Activated T-cell treated with anti-CD3 and anti-CD28 coated beads for 1 hour (primary cell): ENCODE results near the gene PRKN.

Source experiments
- DNase-seq: peaks from one replicate; pipeline ENCODE4 v3.0.0-alpha.2; 2020; ENCODE audit warnings: low read depth

The PRKN gene

DNA sequence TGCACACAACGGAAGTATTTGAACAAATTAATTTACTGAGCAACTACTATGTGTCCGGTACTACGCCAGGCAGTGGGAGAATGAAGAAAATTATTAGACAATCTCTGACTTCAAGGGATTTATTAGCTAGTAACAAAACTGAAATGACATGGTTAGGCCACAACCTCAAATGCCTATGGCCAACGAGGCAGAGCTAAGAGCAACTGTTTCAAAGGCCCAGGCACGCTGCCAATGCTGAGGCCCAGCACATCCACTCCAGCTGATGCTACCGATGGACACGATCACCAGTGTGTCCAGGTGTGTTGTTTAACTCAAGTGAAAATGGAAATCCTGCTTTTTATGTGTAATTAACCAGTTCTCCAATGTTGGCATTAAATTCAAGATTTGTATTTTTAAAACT lies 420.9 kb downstream of the PRKN start:
- no peak for DNase-seq

DNA sequence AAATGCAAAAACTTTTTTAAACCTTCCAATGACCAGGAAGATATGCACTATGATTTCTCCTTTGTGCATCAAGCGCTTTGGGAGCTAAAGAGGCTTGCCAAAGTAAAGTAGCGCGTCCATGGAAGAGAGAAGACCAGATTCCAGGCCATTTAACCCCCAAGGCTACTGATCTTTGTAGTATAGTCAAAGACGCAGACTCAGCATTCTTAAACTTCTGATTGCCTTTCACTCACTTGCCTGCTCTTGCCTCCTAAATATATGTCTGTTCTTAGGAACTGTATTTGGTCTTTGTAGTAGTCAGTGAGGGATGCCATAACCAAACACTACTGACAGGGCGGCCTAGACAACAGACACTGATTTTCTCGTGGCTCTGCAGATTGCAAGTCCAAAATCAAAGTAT lies 426.4 kb downstream of the PRKN start:
- no peak for DNase-seq

DNA sequence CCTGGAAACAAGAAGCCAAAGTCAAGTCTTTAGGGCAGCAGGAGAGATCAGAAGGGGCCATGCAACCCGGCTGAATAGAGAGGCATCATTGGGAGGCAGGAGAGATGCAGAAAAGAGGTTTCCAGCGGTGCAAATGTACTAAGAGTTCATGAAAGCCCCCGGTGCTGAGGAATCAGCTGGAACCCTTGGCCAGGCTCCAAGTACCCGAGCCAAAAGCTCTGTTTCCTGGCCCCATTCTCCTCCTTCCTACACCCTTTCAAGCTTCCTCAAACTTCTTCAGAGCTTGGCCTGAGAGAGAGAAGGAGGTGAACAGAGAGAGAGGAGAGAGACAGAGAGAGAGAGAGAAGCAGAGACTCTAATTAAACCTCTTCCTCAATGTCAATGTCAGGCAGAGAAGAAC lies 433.5 kb downstream of the PRKN start:
- DNase-seq: no peak

DNA sequence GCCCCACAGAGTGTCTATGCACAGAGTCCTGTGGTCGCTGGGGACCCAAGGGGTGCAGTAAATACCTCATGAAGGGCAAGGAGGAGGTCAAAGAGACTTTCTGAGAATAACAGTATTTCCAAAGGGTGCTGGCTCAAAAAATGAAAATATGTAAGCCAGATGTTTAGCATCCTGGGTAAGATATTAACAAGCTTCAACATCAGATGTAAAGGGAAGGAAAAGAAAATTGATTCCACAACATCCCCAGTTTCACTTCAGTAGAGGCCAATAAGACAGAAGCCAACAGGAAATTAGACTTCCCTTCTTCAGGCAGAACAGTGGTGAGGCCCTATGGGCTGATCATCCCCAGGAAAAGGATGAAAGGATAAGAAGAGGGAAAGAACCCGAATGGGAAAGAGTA lies 434.7 kb downstream of the PRKN start:
- DNase-seq: no peak

DNA sequence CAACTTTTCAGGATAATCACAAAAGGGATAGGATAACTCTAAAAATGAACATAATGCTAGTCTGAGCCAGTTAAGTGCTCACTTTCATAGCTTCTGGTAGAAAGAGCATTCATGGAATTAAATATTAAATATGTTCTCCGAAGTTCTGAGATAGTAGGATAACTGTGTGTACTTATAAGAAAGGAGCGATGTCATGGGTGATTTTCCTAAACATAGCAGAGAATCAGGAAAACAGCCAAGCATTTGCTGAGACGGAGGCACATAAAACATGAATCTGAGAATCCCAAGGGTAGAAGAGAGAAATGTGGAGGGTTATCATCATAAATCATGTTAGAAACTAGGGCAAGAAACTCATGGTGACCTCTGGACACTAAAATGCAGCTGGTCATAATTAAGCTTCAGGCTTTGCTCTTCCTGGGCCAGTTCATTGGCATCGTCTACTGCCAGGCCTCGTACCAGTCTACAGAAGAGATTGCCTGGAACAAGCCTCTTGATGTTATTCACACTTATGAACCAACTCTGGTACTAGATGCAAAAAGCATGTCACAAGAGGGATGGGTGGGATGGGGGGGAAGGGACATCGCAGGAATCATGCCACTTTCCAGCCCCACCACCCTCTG lies 436.6 kb downstream of the PRKN start:
- DNase-seq: no peak

DNA sequence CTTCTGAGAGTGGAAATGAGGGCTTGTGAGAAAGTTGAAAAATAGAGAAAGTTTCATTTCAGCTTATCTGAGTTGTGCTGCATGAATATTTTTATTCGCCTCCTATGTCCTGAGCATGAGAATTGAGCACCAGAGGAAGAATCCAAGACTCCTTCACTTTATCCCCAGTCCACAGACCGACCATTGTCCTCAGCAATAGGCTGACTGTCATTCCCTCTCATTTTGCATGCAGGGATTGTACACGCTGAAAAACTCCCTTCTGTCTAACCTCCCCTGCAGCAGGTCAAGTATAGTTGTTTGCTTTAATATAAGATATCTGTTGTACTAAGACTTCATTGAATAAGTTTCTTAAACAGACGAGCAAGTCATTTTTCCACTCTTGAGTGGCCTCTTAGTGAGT lies 437.6 kb downstream of the PRKN start:
- no peak for DNase-seq

DNA sequence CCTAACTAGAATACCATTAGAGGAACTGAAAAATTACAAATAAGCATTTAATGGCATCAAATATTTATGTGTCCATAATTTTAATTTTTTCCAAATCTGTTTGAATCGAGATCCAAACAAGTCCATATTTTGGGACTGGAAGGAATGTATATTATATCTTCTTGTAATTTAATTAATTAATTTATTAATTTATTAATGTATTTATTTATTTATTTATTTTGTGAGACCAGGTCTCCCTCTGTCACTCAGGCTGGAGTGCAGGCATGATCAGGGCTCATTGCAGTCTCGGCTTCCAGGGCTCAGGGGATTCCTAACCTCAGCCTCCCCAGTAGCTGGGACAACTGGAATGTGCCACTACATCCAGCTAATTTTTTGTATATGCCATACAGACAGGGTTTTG lies 453.6 kb downstream of the PRKN start:
- no peak for DNase-seq

DNA sequence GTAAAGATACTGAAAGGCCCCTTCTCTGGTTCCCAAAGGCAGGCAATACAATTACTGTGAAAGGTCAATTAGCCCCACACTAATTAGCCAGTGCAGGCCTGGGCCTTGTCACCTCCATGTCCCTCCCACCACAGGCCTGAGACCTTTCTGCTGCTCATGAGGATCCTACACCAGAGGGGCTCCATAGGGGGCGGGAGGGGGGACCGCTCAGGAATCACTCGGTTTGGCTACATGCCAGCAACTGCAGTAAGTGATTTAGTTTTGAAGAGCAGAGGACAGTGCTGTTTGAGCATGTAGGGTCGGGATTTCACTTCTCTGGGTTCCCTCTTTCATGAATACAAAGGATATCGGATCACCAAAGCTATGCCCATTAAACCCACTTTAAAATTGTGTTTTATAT lies 455.6 kb downstream of the PRKN start:
- no peak for DNase-seq

DNA sequence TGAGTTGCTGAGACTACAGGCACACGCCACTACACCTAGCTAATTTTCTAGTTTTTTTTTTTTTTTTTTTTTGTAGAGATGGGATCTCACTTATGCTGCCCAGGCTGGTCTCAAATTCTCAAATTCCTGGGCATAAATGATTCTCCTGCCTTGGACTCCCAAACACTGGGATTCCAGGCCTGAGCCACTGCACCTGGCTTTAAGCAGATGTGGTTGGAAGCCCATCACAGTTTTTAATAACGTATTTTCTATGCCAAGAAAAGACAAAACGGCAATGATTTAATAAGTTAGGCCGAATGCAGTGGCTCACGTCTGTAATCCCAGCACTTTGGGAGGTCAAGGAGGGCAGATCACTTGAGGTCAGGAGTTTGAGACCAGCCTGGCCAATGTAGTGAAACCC lies 456.6 kb downstream of the PRKN start:
- DNase-seq: no peak

DNA sequence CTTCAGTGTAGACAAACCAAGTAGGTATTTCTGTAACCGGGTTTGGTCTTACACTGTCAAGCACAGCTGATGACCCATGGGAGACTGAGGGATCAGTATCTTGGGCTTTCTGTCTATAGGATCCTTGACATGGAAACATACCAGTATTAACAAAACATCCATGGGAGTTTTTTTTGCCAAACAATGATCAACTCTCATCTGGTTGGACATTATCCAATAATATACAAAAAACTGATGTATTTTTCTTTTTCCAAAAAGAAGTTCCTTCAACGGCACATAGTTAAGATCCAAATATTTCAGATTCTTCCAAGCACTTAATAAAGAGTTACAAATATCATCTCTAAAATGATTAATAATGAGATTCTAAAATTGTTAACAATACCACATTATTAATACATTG lies 459.9 kb downstream of the PRKN start:
- DNase-seq: no peak

DNA sequence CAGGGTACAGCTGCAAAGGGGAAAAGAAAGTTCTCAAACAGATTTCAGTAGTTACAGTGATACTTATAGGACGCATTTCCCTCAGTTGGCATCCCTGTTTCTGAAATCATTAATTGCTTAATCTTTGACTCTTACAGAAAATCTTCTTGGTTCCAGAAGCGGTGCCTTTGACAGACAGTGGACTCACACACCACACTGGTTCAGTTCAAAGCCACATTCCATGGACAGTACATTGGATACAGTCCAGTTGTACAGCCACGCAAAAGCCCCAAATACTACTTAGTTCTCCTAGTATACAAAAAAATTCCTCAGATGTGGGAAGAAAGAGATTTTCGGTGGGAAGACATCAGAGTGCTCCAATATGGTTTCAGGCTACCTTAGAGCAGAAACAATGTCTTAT lies 460.4 kb downstream of the PRKN start:
- no peak for DNase-seq

DNA sequence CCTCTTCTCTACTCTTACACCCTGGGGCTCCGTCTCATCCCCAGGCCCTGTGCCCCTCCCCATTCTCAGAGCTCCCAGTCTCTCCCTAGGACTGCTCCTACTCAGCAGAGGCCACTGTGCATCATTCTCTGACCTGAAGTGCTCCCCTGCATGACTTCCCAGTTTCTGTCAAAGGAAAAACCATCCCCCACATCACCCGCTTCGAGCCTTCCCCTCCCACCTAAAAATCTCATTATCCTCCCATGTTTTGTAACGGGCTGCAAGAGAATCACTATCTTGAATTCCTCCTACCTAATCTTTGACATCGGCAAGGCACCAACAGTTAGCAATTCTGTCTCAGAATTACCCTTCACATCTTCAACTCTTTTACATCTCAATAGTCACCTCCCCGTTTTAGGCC lies 463.0 kb downstream of the PRKN start:
- no peak for DNase-seq

DNA sequence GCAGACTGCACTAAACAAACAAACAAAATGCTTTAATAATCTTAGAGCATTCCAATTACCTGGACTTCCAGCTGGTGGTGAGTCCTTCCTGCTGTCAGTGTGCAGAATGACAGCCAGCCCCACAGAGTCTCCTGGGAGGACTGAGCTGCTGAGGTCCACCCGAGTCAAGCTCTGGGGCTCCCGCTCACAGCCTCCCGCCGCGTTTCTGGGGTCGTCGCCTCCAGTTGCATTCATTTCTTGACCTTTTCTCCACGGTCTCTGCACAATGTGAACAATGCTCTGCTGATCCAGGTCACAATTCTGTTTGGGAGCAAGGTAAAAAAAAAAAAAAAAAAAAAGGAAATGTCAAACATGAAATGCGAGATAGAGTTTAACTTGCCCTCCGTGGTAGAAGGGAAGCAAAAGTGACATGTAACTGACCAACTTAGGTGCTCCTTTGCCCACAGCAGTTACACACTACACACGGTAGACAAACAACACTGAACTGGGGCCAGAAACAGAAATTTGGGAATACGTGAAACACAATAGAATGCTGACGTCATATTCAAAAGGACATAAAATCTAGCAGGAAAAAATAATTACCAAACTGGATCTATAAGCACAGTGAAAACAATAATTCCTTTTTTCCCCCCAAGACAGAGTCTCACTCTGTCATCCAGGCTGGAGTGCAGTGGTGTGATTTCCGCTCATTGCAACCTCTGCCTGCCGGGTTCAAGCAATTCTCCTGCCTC lies 464.9 kb downstream of the PRKN start:
- DNase-seq: no peak

DNA sequence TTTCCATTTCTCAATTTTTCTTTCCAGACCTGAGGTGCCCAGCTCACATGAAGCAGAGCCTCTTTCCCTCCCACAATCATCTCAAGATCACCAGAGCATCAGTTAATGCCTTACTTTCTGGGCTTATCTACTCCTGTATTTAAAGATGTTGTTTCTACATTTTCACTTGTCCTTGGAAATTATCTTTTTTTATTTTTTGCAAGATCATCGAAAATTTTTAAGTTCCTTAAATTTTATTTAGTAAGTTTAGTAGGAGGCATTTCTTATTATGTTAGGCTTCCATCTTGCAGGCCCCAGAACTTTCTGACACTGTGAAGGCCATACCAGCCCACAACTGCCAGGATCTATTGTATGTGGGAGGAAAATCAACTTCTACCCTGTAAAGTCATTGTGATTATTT lies 466.0 kb downstream of the PRKN start:
- no peak for DNase-seq

DNA sequence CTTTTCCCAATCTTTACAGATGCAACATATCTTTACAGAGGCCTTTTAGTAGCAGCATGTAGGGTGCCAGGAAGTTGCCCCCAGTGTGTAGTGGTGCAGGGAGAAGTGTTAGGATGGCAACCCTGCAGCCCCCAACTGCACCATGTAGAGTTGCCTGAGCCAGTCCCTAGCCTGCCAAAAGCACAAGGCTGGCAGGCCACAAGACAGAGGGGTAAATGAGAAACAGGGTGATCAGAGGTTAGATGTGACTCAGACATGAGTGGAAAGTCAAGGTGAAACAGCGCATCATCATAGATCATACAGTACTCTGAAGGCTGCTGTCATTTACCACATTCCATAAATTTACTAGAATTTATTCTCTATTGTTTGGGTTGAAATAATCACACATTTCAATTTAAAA lies 467.5 kb downstream of the PRKN start:
- no peak for DNase-seq

DNA sequence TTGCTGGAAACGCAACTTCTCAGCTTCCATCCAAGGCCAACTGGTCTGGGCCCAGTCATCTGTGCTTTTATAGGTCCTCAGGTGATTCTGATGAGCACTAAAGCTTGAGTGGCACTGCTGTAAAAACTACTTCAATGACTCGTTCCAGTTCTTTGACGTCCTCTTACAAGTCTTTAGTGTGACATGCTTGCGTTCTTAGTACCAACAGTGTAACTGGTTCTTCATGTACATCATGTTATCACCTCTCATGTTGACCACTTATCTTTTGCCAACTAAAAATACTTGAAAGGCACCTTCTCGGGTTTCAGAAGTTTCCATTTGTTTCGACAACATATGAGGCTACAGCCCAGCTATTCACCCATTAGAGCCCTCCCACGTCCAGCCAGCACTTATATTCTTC lies 468.9 kb downstream of the PRKN start:
- no peak for DNase-seq

DNA sequence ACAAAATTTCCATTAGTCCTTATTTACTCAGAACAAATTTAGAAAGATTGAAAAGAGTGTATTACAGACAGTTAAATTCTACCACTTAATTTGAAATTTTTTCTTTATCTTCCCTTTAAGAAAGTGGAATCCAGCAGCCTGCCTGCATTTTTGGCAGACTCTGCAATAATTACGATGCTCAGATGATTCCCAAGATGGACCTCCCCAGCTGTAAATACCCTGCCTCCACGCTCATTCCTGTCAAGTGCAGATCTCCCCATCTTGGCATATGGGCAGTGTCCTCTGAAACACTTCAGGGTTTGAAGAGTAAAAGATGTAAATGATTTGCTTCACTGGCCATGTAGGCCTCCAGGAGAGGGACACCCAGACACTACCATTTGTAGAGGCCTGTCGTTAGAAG lies 471.2 kb downstream of the PRKN start:
- DNase-seq: no peak

DNA sequence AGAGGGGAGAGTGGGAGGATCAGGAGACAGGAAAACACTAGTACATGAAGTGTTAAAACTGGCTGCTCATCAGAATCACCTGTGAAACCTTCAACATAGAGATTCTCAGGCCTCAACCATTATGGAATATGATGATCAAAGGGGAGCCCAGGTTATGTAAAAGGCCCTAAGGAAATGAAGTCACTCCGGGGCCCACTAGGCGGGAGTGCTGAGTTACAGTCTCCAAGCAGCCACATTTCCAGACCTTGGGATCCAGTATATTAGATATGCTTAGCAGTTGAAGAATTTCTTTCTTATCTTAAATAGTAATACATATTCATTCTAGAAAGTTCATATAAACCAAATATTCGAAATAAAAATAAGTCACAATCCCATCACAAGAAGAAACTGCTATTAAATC lies 476.3 kb downstream of the PRKN start:
- DNase-seq: no peak

DNA sequence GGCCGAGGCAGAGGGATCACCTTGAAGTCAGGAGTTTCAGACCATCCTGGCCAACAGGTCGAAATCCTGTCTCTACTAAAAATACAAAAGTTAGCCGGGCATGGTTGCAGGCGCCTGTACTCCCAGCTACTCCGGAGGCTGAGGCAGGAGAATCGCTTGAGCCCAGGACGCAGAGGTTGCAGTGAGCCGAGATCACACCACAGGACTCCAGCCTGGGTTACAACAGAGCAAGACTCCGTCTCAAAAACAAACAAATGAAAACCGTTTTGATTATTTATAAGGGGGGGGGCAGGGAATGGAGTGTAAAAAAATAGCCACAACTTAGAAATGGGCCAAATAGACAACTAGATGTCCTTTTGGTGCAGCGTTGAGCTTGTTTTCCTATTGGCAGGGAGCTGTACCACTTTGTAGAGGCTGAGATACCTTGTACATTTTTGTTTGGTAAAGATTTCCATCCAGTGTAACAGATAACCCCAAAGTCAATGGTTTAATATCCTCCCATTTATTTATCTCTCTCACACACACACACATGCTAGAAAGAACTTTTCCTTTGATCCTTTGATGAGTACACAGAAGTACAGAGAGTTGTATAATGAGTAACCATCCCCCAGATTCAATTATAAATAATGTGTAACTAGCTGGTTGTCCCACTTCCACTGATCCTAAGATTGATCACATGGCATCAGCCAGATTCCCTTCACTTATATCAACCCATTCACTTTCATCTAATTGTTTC lies 477.5 kb downstream of the PRKN start:
- DNase-seq: no peak

DNA sequence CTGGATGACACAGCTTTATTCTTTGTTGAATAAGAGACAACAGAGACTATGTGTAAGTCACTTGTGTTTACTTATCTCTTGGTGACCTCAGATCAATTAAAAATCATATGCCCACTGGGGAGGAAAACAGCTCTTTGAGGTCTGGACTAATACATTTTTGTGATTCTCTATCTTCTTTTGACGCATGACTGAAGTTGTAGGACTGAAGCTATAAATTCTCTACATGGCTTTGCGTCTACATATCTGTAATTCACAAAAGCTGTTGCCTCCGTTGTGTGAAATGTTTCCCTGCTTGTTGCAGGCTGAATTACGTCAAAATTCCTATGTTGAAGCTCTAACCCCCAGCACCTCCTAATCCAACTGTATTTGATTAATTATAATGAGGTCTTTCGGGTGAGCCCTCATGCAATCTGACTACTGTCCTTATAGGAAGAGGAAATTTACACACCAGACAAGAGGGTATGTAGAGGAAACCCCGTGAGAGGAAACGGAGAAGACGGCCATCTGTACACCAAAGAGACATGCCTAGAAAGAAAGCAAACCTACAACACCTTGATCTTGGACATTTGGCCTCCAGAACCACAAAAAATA lies 481.6 kb downstream of the PRKN start:
- no peak for DNase-seq

DNA sequence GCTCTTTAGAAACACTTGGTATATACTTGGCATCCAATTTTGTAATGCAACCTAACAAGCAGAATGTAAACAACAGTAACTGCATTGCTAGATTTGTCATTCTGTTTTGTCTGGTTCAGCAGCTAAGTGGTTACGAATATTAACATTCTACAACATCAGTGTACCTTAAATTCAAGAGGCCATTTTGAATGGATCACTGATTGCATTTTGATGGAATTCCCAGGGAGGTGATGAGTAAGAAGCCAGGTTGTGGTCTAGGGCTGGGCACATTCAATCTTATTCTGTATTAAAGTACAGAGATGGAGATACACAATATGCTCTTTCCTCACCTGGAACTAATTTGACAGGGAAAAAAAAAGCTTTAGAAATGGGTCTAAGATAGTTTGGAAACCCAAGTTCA lies 483.5 kb downstream of the PRKN start:
- DNase-seq: no peak

DNA sequence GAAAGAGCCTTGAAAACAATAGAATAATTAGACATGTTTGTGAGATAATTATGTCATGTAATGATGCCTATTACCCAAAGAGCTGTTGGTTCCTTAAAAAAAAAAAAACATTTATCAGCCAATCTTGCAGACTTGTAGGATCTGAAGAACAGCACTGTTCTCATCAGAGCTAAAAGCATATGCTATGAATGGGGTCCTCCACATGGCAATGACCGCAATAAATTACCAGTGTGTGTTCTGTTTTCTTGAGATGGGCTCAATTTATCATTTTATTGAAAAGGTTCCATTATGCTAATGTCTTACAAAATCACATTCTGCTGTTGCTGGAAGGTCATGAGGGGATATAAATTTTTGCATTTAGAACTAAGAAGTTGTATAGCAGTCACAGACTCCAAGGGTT lies 484.7 kb downstream of the PRKN start:
- no peak for DNase-seq

DNA sequence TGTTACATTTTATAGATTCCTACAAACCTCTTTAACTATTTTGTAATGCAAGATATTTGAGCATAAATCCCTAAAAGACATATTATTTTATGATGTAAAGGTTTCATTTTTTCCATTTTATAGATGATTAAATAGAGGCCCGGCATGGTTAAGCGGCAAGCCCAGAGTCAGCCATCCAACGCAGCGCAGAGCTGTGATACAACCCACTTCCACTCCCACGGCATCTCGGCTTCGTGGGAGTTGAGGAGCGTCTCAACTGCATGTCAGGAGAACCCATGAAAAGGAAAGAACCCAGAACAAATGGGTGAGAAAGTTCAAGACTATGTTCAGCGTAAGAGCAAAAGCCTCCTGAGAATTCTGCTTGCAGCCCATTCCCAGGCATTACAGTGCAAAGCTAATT lies 488.2 kb downstream of the PRKN start:
- no peak for DNase-seq
